HL-60/S4 treated with retinoic acid at 250 ng/mL for 4 days and 3 days (cell line): ENCODE measurements around the gene EPHA4.
"Not testable (repeated sequence)": the region's sequence is repeated elsewhere in the genome, so short reads cannot be mapped to it uniquely, and the experiment has no call there.

Experiments used
- in situ Hi-C: fragments of 300-500 bp; cut with MboI; formaldehyde crosslinking; loops from 2 replicates; pipeline ENCODE4 v1.7.0; 2022; ENCODE audit warnings: low sequenced_read_pairs

EPHA4 gene

DNA sequence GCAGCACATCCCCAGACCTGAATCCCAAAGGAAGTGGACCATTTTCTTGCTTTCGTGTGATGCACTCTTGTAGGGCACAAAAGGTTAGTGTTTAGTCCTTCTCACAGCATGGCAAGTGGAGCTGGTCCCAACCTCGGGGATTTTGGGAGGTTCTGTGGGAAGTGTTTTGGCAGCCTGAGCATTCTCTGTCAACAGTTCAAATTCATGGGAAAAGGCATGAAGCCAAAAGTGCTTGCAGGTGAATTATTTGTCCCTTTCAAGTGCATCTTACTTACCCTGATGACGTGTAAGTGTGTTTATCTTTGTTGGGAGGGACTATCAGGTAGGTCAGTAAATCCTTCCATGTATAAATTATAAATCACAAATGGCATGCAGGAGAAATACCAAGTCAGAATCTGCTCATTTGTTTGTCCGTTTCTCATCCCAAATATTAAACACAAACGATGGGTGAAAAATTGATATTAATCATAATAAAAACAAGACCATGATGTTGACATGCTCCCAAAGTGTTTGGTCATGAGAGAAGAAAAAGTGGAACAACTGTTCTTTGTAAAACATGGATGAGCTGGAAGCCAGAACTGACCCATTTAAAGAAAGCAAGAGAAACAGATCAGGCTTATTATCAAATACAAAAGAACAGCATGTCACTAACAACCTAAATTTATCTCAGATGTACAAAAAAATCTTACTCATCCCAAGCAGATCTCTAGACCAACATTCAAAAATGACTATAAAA lies 57.6 kb downstream of the EPHA4 start:
- in situ Hi-C loops, result no loop called here

DNA sequence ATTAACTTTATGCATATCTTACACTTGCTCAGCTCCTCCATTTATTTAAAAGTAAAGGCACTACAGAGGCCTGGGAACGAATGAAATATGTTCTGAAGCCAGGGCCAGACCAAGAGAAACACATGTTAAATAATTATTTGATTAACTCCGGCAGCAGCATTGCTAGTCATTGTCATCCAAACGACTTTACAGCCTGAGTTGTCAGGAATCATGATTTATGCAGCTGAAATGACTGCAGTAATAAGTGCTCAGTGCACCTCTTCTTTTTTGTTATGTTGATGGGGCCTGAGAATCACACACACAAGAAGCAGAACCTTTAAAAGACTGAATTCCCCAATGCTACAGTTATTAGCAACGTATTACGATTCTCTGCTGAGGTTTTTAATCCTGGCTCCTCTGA lies 58.9 kb downstream of the EPHA4 start:
- in situ Hi-C loops, result no loop called here

DNA sequence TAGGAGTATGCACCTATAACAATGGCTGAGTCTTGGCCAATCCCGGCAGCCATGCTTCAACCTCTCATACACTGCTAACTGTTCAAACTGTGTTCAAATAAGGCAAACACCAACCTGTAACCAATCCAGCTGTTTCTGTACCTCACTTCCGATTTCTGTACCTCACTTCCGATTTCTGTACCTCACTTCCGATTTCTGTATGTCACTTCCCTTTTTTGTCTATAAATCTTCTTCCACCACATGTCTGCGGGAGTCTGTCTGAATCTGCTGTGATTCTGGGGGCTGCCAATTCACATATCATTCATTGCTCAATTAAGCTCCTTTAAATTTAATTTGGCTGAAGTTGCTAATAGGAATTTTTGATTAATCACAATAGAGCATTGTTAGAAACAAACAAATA lies 60.8 kb downstream of the EPHA4 start:
- in situ Hi-C loops, result not testable (repeated sequence)

DNA sequence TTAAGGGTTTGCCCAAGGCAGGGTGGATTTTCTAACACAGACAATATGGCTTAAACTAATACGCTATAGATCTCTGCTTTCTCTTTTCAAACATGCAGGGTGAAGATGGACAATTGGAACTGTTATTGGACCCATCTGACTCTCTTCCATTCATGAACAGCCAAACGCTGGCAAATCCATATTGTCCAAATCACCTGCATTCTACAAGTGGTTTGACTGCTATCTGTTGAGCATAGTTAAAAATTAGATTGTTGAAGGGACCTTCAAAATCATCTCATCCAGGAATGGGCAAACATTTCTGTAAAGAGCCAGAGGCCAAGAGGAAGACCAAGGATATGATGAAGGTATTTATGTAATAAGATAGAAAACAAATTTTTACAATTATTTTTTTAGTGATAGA lies 65.6 kb downstream of the EPHA4 start:
- in situ Hi-C loops, result no loop called here

DNA sequence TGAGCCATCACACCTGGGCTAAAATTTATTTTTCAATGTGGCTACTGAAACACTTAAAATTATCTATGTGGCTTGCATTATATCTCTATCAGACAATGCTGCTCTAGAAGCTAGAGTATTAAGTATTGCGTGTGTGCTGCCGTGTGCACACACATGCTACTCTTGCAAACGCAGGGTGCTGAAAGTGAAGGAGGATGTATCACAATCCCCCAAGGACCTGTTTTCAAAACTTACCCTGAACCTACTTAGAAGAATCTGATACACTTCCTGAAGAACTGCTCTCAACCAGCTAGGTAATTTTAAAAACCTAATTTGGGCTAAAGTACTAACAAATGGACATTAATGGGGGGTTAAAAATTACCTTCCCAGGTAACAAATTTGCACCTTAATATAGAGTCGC lies 66.5 kb downstream of the EPHA4 start:
- in situ Hi-C loops, result no loop called here

DNA sequence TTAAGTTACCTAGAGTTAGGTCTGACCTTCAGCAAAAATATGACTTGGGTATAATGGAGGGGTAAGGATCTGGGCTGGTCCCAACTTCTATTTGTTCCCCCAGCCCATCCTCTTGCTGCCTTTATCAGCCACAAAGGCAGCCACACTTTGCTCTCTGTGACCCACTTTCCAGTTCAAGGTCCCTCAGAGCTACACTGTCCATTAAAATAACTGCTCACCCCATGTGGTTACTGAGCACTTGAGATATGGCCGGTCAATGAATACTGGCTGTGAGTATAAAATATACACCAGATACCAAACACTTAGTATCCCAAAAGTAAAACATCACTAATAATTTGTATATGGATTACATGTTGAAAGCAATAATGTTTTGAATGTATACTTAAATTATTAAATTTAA lies 67.2 kb downstream of the EPHA4 start:
- in situ Hi-C loops, result no loop called here

DNA sequence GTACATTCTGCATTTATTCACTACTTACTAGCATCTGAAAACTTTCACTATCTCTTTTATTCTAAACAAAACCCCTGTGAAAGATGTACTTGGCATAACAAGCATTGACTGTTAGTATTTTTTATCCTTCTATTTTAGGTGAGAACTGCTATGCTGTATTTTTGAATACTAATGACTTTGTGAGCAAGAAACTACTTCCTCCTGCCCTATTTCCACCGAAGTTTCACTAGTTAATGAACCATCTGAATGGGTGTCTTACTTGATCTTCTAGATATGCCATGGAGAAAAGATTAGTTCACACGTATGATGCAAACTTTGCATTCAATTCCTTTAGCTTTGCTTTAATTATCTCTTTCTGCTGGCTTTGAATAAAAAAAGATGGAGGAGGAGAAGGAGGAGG lies 68.1 kb downstream of the EPHA4 start:
- in situ Hi-C loops, result no loop called here

DNA sequence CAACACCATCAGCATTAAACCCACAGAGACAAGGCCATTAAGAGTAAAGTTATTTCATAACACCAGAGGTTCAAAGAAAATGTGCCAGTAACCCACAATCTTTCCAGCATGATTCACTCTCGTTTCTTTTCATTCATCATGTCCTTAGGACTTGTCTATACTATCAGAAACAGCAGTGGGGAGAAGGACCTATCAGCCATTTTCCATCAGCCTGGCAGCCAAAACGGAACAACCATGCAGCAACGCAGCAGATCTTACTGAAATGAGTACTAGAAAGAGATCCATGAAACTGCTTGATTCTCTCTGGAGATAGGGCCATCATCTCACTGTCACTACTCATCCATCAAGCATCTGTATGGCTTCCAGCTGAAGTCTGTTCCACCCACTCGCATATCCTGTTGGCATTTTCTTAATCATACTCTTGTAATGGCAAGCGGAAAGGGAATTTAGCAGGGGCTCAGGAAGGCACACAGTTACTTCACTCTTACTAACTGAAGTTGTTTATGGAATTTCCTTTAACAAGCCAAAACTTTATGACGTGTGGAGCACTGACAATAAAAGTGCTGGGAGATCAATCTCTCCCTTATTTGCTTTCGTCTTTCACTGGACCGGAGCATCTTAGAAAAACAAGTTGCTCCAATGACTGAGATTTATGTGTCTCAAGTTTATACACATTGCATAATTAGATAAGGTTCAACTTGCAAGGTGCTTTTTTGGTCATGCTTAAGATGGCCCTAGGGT lies 69.7 kb downstream of the EPHA4 start:
- in situ Hi-C loops, result no loop called here

DNA sequence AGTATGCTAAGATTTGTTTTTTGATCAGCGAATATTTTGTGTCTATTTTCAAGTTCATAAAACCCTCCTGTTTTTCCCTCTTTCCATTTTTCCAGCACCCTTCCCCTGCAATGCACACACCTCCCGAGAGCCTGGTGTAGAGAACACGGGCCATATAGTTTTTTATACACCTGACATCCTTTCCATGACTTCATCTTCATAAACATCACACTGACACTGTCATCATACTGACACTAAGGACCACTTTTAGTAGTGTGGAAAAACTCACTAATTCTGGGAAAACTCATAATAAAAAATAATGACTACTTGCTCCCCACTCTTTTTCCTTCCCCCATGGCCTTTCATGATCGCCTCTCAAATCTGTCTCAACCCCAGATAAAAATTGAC lies 70.2 kb downstream of the EPHA4 start:
- in situ Hi-C loops, result no loop called here

DNA sequence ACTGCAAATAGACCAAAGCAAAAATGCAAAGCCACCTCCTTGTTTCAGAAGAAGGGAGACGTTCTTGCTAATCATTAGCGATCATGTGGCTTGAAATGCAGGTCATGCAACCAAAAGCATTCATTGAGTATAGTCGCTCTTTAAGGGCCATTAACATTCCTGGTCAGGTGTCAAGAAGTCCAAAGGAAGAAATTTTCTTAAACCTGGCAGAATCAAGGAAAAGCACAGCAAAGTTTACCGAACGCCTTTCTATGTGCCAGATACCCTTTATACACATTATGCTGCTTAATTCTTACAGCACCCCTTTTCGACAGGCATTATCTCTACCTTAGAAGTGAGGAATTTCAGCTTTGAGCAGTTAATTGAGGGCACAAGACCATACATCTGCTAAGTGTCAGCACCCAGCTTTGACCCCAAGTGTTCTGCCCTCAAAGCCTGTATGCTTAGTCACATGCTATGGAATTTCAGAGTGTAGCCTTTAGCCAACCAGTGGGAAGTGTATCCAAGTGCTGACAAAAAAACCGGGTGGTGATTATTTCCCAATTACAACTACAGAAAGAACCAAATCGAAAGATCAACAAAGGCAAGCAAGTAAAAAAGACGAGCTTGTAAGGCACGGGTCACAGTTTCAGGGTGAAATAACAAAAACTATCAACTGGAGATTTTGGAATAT lies 70.8 kb downstream of the EPHA4 start:
- in situ Hi-C loops, result no loop called here

DNA sequence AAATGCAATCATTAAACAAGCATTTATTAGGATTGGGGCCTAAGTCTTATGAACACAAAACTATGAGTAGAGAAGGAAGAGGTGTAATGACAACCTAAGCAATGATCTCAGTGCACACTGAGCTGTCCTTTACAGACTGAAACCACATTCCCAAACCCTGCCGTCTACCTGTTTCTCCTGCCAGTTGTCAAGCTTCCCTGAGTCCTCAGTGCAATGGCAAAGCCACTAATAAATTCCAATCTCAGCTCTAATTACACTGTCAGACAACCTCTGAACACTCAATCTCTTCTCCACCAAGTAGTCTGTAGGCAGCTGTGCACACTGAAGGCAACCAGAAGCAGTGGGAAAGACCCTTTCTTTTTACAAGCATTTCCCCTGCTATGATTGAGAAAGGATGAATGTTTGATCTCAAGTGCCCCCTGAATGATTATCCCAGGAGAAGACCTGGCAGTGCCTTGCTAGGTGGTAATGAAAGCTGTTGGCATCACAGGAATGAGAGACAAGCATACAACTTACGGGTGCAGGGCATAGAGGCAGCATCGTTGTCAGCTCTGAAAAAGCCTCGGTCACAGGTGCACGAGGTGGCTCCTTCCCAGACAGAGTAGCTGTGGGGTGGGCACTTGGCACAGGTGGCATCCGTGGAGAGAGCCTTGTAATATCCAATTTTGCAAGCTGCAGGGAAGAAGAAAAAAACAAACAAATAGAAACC lies 71.4 kb downstream of the EPHA4 start:
- in situ Hi-C loops, result no loop called here

DNA sequence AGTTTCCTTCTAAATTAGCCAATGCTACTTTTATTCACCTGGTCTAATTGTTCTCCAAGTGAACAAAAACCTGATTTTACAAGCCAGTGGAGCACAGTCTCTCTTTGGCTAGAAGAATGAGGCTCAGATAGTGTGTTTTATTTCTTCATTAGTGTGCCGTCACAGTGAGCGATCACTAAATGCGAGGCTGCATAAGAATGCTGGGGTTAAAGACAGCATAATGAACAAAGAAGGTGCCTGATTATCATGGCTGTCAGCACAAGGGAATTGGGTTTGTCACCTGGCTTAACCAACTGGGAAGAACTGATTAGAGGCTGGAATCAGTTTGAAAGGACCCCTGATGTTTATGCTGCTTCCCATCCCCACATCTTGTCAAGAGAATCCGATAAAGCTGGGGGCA lies 76.4 kb downstream of the EPHA4 start:
- in situ Hi-C loops, result no loop called here

DNA sequence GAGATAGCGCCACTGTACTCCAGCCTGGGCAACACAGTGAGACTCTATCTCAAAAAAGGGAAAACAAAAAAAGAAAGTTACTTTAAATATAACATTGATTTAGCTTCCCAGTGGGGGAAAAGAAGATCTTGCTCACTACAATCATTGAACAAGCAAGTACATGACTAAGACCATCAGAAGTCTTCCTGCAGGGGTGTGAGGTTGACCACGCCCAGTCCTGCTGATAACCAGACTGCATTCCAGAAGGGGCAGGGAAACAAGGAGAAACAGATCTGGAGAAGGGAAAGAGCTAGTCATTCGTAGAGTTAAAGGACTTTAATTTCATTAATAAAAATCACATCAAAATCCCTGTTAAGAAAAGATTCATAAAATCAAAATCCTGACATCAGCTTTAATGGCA lies 77.5 kb downstream of the EPHA4 start:
- in situ Hi-C loops, result no loop called here

DNA sequence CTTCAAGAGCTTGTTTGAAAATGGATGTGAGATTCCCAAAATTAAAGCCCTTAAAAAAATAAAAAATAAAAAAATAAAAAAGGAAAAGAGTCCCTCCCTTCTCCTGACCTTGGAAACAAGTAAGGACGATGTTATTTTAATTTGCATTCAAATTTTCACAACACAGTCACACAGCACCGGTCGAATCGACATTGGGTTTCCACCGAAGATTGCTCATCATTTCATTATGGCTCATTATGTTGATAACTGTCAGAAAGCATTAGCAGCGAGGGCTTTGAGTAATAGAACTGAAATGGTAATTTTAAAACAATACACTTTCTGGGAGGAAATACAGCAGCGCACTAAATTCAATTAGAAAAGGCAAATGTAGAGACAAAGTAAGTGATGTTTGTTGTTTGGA lies 78.7 kb downstream of the EPHA4 start:
- in situ Hi-C loops, result no loop called here

DNA sequence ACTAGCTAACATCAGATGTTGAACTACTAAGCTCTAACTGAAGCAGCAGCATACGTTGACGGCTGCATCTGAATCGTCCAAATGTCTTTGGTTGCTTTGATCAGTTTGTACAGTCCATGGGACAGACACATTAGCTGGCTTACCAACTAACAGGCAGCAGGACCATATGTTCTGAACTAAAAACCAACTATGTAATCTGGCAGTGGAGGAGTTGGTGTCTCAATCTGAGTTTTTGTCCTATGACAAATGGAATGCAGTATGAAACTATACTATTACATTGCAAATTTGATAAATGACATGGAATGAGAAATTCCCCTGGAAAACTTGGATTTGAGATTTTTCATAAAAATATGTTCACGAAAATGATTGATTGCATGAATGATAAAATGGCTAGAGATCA lies 79.5 kb downstream of the EPHA4 start:
- in situ Hi-C loops, result no loop called here

DNA sequence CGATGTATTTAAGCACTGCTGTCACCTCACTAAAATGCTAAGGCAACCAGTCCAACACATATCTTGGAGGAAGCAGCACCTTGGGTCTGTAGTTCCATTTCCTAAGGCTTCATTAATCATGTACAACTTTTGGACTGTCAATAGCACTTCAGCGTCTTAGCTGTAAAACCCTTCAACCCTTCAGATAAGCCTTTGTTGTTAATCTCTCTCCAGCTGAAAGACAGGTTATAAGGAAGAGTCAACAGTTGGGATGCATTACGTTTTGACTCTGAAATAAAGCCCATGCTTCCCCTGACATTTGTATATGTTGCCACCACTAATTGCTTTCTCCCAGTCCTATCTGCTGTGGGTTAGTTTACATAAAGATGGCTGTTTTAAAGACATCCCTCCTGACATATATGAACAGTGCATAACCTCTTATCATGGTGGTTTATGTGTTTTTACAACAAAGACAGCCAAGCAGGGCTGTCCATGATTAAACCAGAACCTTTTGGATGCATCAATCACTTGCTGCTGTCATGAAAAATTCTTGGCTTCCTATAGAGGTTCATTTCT lies 81.5 kb downstream of the EPHA4 start:
- in situ Hi-C loops, result no loop called here

DNA sequence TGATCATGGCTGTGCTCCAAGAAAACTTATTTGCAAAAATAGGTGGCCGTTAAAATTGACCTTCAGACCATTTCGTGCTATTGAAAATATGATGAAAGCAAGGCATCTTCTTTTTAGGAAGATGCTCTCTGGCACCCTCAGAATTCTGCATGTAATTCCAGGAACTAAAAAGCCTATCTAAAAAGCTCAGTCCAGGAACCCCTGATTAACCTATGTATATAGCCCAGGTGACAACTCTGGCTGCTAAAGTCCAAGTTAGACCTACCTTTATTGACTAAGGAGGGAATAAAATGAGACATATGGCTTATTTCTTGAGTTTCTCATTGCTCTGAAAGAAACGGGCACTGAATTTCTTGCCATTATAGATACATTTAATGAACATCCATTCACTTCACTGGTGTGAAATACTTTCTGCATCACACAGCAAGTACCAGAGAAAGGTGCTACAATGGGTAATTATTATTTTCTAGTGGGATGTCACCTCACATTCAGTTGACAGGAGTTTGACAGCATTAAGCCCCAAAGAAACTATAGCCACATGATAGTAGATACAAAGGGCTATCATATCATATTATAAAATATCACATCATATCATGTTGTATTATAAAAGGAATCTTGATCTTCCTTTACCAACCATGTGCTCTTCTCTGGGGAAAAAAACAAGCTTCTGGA lies 83.8 kb downstream of the EPHA4 start:
- in situ Hi-C loops, result no loop called here

DNA sequence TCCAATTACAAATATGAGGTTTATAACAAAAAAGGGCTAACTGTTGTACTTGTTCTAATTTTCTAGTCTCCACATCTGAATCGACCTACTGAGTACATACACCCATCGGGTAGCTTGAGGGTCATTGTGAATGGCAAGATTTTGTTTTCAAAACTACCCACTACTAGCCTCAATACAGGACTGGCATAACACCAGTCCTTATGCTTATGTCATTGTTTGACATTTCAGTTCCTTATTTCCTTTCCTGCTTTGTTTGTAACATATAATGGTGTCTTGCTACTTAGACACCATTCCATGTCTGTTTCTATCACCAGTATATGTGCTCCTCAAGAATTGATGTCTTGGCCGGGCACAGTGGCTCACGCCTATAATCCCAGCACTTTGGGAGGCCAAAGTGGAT lies 86.0 kb downstream of the EPHA4 start:
- in situ Hi-C loops, result no loop called here

DNA sequence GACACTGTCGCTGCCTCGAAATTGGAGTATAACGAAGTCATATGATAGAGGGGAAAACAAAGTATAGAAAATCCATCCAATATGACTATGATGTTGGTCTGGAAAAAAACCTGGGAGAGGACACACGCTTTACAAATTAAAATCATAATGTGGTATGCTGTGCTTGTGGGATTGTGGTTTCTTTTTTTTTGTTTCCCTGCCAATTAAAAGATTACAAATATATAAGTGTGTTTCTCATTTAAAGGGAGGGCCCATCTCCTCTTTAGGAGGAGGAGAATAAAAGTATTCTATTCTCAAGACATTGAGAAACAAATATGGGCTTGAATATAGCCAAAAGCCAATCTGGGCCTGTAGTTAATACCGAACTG lies 86.6 kb downstream of the EPHA4 start:
- in situ Hi-C loops, result no loop called here

DNA sequence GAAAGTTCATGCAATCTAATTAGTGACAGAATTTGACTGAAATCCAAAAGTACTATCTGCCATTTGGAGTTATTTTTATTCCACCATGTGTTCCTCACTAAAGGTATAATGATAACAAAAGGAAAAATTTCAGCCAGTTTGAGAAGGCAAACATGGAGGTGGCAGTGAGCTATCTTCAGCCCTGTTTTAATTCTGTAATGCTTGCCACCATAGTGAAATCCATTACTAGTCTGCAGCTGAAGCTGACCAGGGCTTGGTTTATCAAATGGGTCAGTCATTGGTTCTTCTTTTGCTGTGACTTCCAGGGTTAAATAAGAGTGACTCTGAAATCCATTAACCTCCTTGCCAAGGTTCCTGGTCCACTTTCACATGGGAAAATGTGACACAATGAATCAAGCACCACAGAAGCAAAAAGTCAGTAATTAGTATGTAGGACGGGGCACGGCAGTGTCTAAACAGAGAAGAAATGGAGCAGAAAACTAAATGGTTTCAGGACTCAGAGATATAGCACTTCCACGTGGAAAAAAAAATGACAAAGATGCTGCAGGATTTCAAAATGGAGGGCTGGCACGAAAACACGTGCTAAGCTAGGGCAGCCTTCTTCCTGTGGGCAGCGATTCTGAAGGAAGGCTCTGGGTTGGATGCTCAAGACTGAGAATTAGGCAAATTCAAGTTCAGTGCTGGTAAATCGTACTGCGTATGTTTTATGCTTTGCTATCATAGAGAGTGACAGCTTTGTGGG lies 87.2 kb downstream of the EPHA4 start:
- in situ Hi-C loops, result no loop called here
